GM19452 (cell line): ENCODE results near the gene MAP2K3.
"Not testable (repeated sequence)": the region's sequence is repeated elsewhere in the genome, so short reads cannot be mapped to it uniquely, and the experiment has no call there.

Experiments
- ATAC-seq: cut with Tn5 transposase; IDR thresholded peaks from one replicate; pipeline ENCODE4 v1.9.1; 2021; ENCODE audit not compliant: unreplicated experiment

The MAP2K3 gene

DNA sequence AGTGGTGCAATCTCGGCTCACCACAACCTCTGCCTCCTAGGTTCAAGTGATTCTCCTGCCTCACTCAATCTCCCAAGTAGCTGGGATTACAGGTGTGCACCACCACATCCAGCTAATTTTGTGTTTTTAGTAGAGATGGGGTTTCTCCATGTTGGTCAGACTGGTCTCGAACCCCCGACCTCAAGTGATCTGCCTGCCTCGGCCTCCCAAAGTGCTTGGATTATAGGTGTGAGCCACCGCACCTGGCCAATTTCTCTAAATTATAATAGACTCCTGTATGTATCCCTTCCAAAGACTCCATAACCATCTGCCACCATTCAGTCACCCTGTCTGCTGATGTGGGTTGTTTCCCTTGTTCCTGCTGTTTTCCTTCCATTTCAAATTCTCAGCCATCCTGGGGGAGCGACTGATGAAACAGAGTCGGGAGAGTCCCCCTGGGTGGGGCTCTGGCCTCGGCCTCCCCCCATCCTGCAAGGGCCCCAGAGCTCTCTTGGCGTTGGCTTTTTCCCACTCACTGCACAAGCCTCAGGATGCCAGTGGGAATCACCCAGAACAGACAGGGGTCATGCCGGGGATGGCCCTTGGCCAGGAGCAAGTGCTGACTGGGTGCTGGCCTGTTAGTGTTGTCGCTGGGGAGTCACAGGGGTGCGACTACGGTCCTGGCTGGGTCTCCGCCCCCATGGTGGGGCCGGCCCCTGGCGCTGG lies 25.7 kb downstream of the MAP2K3 start:
- ATAC-seq = not testable (repeated sequence)

DNA sequence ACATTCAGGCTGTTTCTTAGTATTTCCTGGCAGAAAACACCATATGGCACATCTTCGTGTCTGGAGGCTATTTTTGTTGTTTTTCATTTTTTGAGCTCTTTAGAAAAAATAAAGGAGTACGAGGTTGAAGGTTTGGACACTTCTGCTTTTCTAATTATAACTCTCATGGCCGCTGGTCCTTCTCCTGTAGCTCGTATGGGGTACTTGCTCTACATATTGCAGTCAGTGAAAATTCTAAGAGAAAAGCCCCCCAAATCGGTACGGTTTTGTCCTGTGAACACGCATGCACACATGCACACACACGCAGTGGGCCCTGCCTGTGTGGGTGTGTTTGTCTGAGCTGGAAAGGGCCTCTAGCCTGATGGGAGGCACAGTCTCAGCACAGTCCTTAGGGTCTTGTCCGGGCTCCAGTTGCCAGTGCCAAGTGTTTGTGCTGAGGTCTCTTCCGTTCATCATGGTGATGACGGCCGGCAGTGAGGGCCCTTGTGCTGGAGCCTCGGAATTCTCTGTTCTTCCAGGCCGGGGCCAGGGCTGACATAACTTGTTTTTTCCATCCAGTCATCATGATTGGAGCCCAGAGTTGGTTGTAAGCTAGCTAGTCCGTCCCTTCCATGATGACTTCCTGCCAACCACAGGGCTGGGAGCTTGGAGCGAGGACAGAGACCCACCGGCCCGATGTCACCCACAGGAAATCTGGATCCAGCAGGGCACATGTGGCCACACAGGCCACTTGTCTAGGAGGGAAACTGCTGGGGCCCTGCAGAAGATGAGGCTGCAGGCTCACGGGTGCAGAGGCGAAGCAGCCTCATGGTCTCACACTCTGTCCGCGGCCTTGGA lies 26.5 kb downstream of the MAP2K3 start:
- ATAC-seq = not testable (repeated sequence)

- ATAC-seq = no peak
Measured at GRCh38 chr17:21313320-21313719, 28.8 kb downstream of the MAP2K3 start.

- not testable (repeated sequence) for ATAC-seq
Measured at GRCh38 chr17:21313761-21314160, 29.2 kb downstream of the MAP2K3 start.

GRCh38 chr17:21314261-21314664 lies 29.8 kb downstream of the MAP2K3 start:
- ATAC-seq = not testable (repeated sequence)

DNA sequence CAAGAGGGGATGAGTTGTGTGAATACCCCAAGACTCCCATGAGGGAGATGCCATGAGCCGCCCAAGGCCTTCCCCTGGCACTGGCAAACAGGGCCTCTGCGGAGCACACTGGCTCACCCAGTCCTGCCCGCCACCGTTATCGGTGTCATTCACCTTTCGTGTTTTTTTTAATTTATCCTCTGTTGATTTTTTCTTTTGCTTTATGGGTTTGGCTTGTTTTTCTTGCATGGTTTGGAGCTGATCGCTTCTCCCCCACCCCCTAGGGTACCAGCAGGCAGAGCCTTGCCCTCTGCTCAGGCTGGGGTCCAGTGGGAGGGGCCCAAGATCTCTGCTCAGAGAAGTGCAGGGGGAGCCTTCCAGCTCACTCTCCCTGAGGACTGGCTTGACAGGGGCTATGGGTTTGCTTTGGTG lies 30.2 kb downstream of the MAP2K3 start:
- not testable (repeated sequence) for ATAC-seq

DNA sequence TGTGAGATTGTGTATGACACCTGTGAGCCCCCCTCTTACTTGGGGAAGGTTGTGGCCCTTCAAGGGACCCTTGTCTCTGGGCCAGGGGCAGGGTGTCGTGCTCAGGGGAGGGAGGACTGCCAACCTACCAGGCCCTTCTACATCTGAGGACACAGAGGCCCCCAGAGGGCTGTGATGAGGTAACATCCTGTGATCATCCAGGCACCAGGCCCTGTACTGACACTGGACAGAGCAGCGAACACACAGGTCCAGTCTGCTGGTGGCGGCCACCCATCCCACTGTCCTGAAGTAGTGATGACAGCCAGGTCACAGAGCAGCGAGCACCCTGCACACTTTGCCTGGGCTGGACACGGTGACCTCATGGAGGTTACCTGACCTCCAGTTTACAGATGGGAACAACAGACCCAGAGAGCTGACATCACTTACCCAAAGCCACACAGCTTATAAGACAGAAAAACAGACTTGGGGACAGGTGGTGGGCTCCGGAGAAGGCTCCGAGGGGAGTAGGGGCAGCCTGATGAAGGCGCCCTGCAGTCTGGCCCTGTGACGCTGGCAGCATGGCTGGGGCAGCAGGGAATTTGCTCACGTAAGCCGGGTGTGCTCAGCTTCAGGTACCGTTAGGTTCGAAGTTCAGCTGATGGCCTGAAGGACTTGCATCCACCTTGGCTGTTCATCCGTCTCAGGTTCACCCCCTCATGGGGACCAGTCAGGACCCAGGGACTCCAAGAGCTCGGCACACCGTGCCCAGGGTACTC lies 30.9 kb downstream of the MAP2K3 start:
- not testable (repeated sequence) for ATAC-seq

GRCh38 chr17:21316212-21316886 lies 31.8 kb downstream of the MAP2K3 start:
- ATAC-seq = not testable (repeated sequence)

DNA sequence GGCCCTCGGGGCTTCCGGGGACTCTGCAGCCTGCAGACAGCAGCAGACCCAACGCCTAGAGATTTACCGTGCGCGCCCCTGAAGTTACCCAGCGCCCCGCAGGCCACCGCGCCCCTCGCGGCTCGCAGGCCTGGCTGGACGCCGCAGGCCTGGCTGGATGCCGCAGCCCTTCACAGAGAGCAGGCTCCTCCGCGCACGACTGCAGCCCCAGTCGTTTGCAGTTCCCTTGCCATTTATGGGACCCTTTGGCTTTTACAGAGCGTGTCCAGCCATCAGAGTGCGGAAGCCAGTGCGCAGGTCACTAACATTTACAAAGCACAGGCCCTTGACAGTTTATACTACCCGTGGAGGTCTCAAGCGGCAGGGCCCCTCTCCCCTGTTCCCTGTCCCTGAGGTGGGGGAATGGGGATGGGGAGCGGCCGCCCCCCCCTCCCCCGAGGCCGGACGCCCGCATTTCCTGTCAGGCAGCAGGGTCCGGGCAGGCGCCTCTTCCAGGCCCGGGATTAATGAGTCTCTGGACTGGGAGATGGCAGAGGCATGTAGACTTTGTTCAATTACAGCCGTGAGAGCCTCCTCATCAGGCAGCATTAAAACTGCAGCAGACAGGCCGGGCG lies 32.5 kb downstream of the MAP2K3 start:
- ATAC-seq = not testable (repeated sequence)

DNA sequence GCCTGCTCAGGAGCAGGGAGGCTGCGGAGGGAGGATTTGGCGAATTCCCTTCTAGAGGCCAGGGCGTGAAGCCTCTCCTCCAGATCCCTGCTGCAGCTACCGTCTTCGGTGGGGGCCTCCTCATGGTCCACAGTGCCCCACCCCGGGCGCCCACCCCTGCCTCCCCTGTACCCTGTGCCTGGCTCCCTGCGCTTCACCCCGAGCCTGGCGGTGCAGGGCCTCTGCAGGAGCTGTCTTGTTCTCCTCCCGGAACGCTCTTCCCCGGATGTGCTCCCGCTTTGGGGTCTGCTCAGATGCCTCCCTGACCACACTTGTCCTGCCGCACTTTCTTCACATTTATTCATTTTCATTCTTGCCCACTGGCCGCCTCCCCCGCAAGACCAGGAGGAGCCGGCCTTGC lies 33.3 kb downstream of the MAP2K3 start:
- ATAC-seq = not testable (repeated sequence)

DNA sequence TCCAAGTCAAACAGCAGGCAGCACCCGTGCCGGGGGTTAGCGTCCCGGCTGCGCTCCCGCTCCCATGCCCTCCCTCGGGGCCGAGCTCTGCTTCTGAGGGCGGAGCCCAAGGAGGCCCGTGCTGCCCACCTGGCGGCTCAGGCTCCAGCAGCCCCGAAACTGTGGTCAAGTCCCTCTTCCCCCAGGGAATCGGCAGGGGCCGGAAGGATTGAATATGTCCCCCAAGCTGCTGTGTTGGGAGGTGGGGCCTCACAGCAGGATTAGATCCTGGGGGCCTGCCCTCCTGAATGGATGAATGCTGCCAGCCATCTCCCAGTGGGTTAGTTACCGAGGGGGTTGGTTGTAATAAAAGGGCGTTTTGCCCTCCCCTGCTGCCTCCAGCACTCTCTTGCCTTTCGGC lies 33.9 kb downstream of the MAP2K3 start:
- ATAC-seq = no peak

GRCh38 chr17:21318856-21319255 lies 34.3 kb downstream of the MAP2K3 start:
- ATAC-seq = not testable (repeated sequence)

- not testable (repeated sequence) for ATAC-seq
Measured at GRCh38 chr17:21319256-21319655, 34.7 kb downstream of the MAP2K3 start.

DNA sequence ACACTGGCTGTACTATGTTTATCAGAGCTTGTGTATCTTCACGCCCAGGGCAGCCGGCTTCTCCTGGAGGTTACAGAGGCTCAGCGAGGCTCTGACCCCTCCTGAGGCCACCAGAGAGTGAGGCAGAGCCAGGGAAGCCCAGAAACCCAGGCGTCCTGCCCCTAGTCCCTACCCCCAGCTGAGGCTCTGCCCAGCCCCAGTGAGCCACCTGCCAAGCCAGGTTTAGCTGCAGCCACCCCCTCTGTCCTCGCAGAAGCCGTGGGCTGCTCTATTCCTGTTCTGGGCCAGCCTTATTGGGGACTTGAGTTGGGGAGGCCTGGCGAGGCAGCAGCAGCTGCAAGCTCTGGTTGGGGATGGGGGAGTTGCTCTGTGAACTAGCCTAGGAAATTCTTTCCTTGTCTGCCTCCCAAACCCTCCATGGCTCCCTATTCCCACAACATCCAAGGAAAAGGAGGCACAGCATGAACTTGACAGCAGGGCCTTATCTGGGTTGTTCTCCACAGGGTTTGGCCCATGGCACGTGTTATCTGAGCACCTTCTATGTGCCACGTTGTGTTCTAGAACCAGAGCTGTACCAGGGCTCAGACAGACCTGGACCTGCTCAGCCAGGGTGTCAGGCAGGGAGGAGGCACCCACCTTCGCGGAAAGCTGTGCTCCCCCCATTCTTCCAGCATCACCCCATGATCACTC lies 35.3 kb downstream of the MAP2K3 start:
- not testable (repeated sequence) for ATAC-seq

DNA sequence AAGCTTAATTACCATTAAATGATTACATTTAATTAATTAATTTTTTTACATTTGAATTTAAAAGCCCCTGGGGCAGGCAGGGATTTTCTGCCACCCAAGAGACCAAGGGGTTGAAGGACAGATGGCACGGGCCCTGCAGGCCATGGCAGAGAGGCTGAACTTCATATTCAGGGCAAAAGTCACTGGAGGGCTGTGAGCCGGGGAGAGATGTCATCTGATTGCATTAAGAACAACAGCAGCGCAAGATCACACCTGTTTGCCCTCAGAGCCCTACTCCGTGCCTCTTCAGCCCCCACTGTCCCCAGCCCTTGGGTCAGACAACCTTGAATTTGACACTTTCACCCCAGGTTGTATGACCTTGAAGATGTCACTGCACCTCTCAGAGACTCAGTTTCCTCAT lies 35.9 kb downstream of the MAP2K3 start:
- not testable (repeated sequence) for ATAC-seq

DNA sequence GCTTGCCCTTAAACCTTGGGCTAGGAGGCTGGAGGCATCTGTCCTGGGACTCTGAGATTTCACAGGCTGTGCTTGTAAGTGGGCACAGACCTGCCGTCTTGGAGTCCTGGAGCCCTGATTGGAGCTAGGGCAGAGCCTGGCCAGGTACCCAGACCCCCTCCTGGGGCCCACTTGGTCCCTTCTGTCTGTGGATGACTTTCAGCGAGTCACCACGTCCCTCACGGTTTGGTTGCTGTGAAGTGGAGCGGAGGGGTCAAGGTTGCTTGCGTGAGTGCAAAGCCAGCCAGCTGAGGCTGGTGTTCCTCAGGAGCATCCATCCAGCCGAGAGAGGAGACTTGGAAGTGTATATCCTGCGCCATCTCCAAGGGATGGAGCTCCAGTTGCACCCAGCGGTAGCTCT lies 36.5 kb downstream of the MAP2K3 start:
- ATAC-seq = not testable (repeated sequence)

- not testable (repeated sequence) for ATAC-seq
Measured at GRCh38 chr17:21321744-21322191, 37.3 kb downstream of the MAP2K3 start.

DNA sequence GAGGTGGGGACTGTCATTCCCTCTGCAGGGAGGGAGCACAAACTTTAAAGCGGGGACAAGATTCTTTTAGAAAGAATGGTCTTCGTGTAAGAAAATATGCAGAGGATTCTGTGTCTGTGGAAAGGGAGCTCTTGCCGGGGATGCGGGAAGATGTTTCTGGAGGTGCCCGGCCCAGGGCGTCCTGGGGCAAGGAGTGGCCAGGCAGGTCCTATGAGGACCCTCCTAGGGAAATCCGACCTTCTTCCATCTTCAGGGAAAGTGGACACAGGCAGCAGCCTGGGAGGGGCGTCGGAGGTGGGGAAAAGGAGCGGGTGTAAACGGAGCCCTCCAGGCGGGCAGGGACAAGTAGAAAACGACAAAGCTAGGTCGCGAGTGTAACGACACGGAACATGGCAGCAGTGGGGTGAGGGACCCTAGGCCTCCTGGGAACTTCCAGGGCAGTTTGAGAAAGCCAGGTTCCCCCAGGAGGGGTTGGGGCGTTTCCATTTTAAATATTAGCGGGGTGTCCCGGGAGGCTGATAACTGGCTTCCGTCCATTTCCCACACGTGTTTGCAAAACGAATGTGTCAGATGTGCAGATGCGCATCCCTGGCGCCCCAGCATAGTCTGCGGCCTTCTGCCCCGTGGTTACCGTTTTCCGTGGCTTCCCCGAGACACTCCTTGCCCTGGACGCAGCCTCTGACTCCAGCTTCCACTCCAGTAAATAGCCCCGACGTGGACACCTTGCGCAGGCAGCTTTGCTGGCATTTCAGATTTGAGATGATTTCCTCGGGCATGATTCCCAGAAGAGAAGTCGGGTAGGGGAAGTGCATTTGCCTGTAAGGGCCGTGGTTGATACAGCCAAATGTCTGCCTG lies 39.0 kb downstream of the MAP2K3 start:
- ATAC-seq = not testable (repeated sequence)

- ATAC-seq = not testable (repeated sequence)
Measured at GRCh38 chr17:21324741-21325140, 40.2 kb downstream of the MAP2K3 start.
